Activated CD4-positive, alpha-beta T cell treated with anti-CD3 and anti-CD28 coated beads, Interleukin-2, amount 50 U/mL, for 4 hours (primary cell): ENCODE results near the gene CELF4.

ENCODE experiments used
- DNase-seq, 2 experiments: peaks; one replicate each; pipeline ENCODE4 v3.0.0-alpha.2; 2020

CELF4 gene

GRCh38 chr18:37249171-37249886 lies 316.3 kb downstream of the CELF4 start:
- DNase-seq, result no peak

GRCh38 chr18:37248281-37248680 lies 317.3 kb downstream of the CELF4 start:
- no peak for DNase-seq

- no peak for DNase-seq
These were observed 318.0 kb downstream of the CELF4 start for GRCh38 chr18:37247497-37248161.

GRCh38 chr18:37246779-37247340 lies 318.7 kb downstream of the CELF4 start:
- no peak for DNase-seq

- no peak for DNase-seq
These were observed 321.0 kb downstream of the CELF4 start for GRCh38 chr18:37244618-37245017.

GRCh38 chr18:37243741-37244140 lies 321.9 kb downstream of the CELF4 start:
- no peak for DNase-seq

- DNase-seq, result no peak
These were observed 322.6 kb downstream of the CELF4 start for GRCh38 chr18:37242826-37243560.

GRCh38 chr18:37242091-37242490 lies 323.5 kb downstream of the CELF4 start:
- DNase-seq, result no peak

- no peak for DNase-seq
These were observed 327.1 kb downstream of the CELF4 start for GRCh38 chr18:37238282-37239108.

- DNase-seq, result no peak
These were observed 330.0 kb downstream of the CELF4 start for GRCh38 chr18:37235583-37235982.

- DNase-seq, result no peak
These were observed 334.3 kb downstream of the CELF4 start for GRCh38 chr18:37231251-37231650.

- no peak for DNase-seq
These were observed 334.8 kb downstream of the CELF4 start for GRCh38 chr18:37230768-37231167.

- no peak for DNase-seq
These were observed 340.3 kb downstream of the CELF4 start for GRCh38 chr18:37225279-37225678.

- no peak for DNase-seq
These were observed 342.6 kb downstream of the CELF4 start for GRCh38 chr18:37222999-37223378.

GRCh38 chr18:37222354-37222998 lies 343.1 kb downstream of the CELF4 start:
- DNase-seq, result no peak

GRCh38 chr18:37219257-37219656 lies 346.3 kb downstream of the CELF4 start:
- DNase-seq, result no peak

GRCh38 chr18:37218022-37218590 lies 347.5 kb downstream of the CELF4 start:
- no peak for DNase-seq

- DNase-seq, result no peak
These were observed 354.8 kb downstream of the CELF4 start for GRCh38 chr18:37210781-37211180.

- no peak for DNase-seq
These were observed 358.3 kb downstream of the CELF4 start for GRCh38 chr18:37207343-37207742.

GRCh38 chr18:37199741-37200140 lies 365.9 kb downstream of the CELF4 start:
- no peak for DNase-seq
